ENCODE measurements around the gene KCNC1. TPM values are rescaled to one million over a fixed set of nuclear protein-coding genes. Genes with fewer than 3 reads are reported as not detected.

KCNC1 gene
- total RNA-seq, 1 donor from 2014 or later: not detected

- Mint-ChIP-seq H3K36me3 (ENCODE audit: low read depth) (no peaks in the 10 kb centered on the region), H3K9me3 (no peaks in the 10 kb centered on the region), H3K4me1 (ENCODE audit: low read depth) (no peaks in the 10 kb centered on the region), H3K4me3 (no peak overlapping the region), H3K27ac (no peak overlapping the region), H3K27me3 (ENCODE audit: insufficient read depth) (no peaks in the 10 kb centered on the region)
- DNase-seq (ENCODE audit: low spot score): no peak
- intact Hi-C loops (cut with micrococcal nuclease): no loop called here
Observed at GRCh38 chr11:17769218-17769617, 34.6 kb downstream of the KCNC1 start.

DNA sequence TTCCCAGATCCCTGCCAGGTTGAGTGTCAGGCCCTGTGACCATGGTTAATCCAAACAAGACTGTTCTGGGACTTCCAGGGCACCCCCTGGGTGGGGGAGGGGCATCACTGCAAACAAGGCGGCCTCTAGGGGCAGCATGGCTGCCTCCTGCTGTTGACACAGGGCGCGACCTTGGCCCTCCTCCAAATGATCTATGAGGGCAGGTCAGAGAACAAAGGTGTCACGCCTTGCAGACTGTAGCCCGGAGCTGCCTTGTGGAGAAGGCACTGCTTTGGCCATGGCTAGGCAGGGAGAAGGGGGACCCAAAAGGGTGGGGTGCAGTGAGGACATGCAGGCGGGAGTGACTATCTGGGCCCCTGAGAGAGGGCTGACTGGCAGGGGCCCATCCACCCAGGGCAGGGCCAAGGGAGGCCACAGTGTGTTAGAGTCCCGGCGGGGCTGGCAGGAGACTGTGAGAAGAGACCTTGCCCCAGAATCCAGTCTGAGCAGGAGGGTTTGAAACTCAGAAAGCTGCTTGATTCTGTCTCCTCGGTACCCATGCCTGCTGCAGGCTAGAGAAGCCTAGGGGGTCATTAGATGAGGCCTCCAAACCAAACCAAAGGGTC is 35.6 kb downstream of the KCNC1 start:
- intact Hi-C loops (cut with micrococcal nuclease): no loop called here
- no peak overlapping the region for H3K27ac Mint-ChIP-seq
- no peak for DNase-seq (ENCODE audit: low spot score)
- H3K4me1 Mint-ChIP-seq (ENCODE audit: low read depth): no peaks in the 10 kb centered on the region
- H3K36me3 Mint-ChIP-seq (ENCODE audit: low read depth): no peaks in the 10 kb centered on the region
- no peaks in the 10 kb centered on the region for H3K27me3 Mint-ChIP-seq (ENCODE audit: insufficient read depth)
- H3K9me3 Mint-ChIP-seq: no peaks in the 10 kb centered on the region
- no peak overlapping the region for H3K4me3 Mint-ChIP-seq

- no peak overlapping the region for H3K4me3 Mint-ChIP-seq
- no peaks in the 10 kb centered on the region for H3K4me1 Mint-ChIP-seq (ENCODE audit: low read depth)
- DNase-seq (ENCODE audit: low spot score): no peak
- H3K9me3 Mint-ChIP-seq: no peaks in the 10 kb centered on the region
- no peaks in the 10 kb centered on the region for H3K27me3 Mint-ChIP-seq (ENCODE audit: insufficient read depth)
- no peaks in the 10 kb centered on the region for H3K36me3 Mint-ChIP-seq (ENCODE audit: low read depth)
- intact Hi-C loops (cut with micrococcal nuclease): no loop called here
- no peak overlapping the region for H3K27ac Mint-ChIP-seq
Observed at GRCh38 chr11:17770917-17771316, 36.3 kb downstream of the KCNC1 start.

DNA sequence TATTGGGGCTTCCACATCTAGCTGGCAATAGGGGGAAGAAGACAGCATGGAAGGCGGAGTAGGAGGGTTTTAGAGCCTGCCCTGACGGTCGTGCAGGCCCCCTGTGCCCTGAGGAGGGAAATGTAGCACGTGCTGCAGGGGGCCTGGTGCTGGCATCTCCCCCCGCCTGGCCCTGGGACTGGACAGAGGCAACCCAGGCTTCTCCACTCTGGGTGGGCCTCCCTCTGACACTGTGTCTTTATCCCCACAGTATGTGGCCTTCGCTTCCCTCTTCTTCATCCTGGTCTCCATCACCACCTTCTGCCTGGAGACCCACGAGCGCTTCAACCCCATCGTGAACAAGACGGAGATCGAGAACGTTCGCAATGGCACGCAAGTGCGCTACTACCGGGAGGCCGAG is 36.8 kb downstream of the KCNC1 start:
- H3K27ac Mint-ChIP-seq: no peak overlapping the region
- H3K36me3 Mint-ChIP-seq (ENCODE audit: low read depth): no peaks in the 10 kb centered on the region
- DNase-seq (ENCODE audit: low spot score): no peak
- H3K4me3 Mint-ChIP-seq: no peak overlapping the region
- no peaks in the 10 kb centered on the region for H3K9me3 Mint-ChIP-seq
- no peaks in the 10 kb centered on the region for H3K4me1 Mint-ChIP-seq (ENCODE audit: low read depth)
- intact Hi-C loops (cut with micrococcal nuclease): no loop called here
- H3K27me3 Mint-ChIP-seq (ENCODE audit: insufficient read depth): no peaks in the 10 kb centered on the region

DNA sequence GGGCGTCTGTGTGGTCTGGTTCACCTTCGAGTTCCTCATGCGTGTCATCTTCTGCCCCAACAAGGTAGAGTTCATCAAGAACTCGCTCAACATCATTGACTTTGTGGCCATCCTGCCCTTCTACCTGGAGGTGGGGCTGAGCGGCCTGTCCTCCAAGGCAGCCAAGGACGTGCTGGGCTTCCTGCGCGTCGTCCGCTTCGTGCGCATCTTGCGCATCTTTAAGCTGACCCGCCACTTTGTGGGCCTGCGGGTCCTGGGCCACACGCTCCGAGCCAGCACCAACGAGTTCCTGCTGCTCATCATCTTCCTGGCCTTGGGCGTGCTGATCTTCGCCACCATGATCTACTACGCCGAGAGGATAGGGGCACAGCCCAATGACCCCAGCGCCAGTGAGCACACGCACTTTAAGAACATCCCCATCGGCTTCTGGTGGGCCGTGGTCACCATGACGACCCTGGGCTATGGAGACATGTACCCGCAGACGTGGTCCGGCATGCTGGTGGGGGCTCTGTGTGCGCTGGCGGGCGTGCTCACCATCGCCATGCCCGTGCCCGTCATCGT is 37.3 kb downstream of the KCNC1 start:
- H3K4me1 Mint-ChIP-seq (ENCODE audit: low read depth): no peaks in the 10 kb centered on the region
- H3K36me3 Mint-ChIP-seq (ENCODE audit: low read depth): no peaks in the 10 kb centered on the region
- intact Hi-C loops (cut with micrococcal nuclease): no loop called here
- H3K27me3 Mint-ChIP-seq (ENCODE audit: insufficient read depth): no peaks in the 10 kb centered on the region
- no peak for DNase-seq (ENCODE audit: low spot score)
- H3K27ac Mint-ChIP-seq: no peak overlapping the region
- no peaks in the 10 kb centered on the region for H3K9me3 Mint-ChIP-seq
- H3K4me3 Mint-ChIP-seq: no peak overlapping the region

DNA sequence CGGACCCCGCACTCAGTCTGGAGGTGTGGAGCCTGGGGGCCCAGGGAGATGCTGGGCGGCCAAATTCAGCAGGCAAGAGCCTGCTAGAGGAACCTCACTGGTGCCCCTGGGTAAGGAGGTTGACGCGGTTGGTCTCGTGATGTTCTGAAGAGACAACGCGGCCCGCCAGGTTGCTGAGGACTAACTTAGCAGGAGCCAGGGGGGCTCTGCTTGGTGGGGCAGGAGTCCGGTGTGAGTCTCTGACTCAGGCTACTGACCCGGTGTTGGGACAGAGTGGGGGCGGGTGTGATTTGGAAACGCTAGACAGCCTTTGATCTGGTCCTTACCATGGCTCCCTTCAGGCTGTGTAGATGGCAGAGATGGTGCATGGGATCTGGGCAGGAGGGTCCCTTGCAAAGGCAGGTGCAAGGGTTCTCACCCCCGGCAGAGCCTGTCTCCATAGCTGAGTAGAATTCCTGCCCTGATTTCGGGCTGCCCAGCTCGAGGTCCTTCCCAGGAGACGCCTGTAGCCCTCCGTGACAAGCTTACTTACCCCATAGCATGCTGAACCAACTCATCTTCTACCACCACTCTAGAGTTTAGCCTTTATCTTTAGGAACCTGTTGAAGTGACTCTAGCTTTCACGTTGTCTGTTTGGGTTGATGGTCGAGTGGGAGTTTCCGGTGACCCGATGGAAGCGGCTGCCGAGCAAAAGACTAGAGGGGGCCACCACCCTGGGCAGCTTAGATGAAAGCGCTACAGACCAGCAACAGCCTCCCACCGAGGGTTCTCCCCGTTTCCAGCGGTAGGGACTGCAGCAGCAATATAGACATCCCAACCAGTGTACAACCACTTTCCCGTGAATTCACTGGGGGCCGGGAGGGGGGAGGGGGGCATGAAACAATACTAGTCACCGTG is 38.4 kb downstream of the KCNC1 start:
- Mint-ChIP-seq H3K9me3 (no peaks in the 10 kb centered on the region), H3K4me1 (ENCODE audit: low read depth) (no peaks in the 10 kb centered on the region), H3K36me3 (ENCODE audit: low read depth) (no peaks in the 10 kb centered on the region), H3K4me3 (no peak overlapping the region), H3K27ac (no peak overlapping the region), H3K27me3 (ENCODE audit: insufficient read depth) (no peaks in the 10 kb centered on the region)
- DNase-seq (ENCODE audit: low spot score): no peak
- intact Hi-C loops (cut with micrococcal nuclease): no loop called here

GRCh38 chr11:17773674-17774073 is 39.1 kb downstream of the KCNC1 start:
- H3K36me3 Mint-ChIP-seq (ENCODE audit: low read depth): no peaks in the 10 kb centered on the region
- H3K27me3 Mint-ChIP-seq (ENCODE audit: insufficient read depth): no peaks in the 10 kb centered on the region
- no peaks in the 10 kb centered on the region for H3K9me3 Mint-ChIP-seq
- no peaks in the 10 kb centered on the region for H3K4me1 Mint-ChIP-seq (ENCODE audit: low read depth)
- intact Hi-C loops (cut with micrococcal nuclease): no loop called here
- no peak overlapping the region for H3K4me3 Mint-ChIP-seq
- no peak for DNase-seq (ENCODE audit: low spot score)
- H3K27ac Mint-ChIP-seq: no peak overlapping the region

DNA sequence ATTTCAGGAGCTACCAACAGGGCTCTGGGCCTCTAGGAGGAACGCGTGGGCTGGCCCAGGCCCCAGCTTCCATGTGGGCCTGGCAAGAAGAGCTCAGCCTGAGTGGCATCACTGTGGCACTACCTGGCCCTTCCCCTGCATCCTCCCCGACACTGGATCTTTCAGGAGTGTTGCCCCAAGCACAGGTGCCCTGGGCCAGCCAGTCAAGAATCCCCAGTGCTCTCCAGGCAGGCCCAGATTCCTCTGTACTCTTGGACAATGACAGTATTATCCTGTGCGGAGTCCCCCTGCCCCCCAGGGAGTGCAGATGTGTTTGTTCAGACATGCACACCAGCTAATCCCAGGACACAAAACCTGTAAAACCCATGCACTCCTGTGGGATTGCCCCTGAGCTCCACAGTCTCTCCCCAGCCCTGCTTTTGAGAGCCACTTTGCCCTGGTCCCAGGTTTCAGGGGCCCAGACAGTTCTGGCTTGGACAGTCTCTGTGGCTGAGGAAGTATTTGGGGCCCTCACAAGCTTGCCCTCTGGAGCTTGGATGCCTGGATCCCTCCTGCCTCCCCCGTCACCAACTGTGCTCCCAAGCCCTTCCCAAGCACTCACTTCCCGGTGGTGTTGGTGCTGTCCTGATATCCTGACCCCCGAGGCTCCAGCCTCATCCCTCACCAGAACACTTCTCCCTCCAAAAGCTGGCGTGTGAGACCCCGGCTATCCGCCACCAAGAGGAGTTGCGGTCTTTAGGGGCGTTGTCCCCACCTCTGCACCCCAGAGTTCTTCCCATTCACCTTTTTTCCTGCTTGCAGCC is 39.9 kb downstream of the KCNC1 start:
- intact Hi-C loops (cut with micrococcal nuclease): no loop called here
- DNase-seq (ENCODE audit: low spot score): no peak
- Mint-ChIP-seq H3K4me1 (ENCODE audit: low read depth) (no peaks in the 10 kb centered on the region), H3K4me3 (no peak overlapping the region), H3K36me3 (ENCODE audit: low read depth) (no peaks in the 10 kb centered on the region), H3K27ac (no peak overlapping the region), H3K27me3 (ENCODE audit: insufficient read depth) (no peaks in the 10 kb centered on the region), H3K9me3 (no peaks in the 10 kb centered on the region)

DNA sequence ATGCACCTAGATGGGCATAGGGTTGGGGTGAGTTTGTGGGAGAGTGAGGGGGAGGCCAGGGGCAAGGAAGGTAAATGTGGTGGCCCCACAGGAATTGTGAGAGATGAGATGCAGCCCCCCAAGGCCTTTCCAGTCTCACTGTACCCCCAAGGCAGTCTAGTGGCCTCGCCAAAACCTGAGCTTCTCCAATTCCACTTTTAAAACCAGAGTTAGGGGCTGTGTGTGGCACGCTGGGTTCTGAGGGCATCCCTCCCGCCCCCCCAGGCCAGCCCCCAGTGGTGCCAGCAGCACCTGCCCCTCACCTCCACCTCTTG is 40.4 kb downstream of the KCNC1 start:
- Mint-ChIP-seq H3K4me1 (ENCODE audit: low read depth) (no peaks in the 10 kb centered on the region), H3K36me3 (ENCODE audit: low read depth) (no peaks in the 10 kb centered on the region), H3K9me3 (no peaks in the 10 kb centered on the region), H3K4me3 (no peak overlapping the region), H3K27ac (no peak overlapping the region), H3K27me3 (ENCODE audit: insufficient read depth) (no peaks in the 10 kb centered on the region)
- intact Hi-C loops (cut with micrococcal nuclease): no loop called here
- DNase-seq (ENCODE audit: low spot score): no peak

- Mint-ChIP-seq H3K4me3 (no peak overlapping the region), H3K27ac (no peak overlapping the region), H3K4me1 (ENCODE audit: low read depth) (no peaks in the 10 kb centered on the region), H3K27me3 (ENCODE audit: insufficient read depth) (no peaks in the 10 kb centered on the region), H3K36me3 (ENCODE audit: low read depth) (no peaks in the 10 kb centered on the region), H3K9me3 (no peaks in the 10 kb centered on the region)
- intact Hi-C loops (cut with micrococcal nuclease): no loop called here
- no peak for DNase-seq (ENCODE audit: low spot score)
Observed at GRCh38 chr11:17775507-17776211, 41.1 kb downstream of the KCNC1 start.

DNA sequence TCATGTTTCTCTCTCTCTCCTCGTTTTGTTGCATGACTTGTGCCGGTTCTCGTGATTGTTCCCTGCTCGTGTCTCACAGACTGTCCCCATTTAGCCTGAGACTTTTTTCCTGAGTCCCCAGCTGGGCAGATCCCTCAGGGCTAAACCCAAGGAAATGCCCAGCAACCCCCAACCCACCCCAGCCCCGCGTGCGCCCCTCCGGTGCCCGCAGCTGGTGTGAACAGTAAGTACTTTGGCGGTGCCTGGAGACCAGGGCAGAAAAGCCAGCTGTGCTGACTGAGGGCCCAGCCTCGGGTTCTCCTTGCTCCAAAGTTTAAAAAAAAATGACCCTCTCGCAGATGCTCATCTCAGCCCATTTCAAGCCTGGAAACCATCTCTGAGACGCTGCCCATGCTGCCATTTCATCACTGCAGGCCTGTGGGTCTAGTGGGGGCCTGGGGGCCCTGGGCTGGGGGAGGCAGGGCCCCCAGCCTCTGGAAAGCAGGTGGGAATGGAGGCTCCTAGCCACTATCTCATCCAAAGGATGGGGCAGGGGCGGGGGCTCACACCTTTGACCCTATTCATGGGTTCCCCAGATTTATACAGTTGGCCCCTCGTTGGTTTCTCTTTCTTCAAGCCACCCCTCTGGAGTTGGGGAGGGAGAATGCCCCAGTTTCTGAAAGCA is 41.8 kb downstream of the KCNC1 start:
- Mint-ChIP-seq H3K9me3 (no peaks in the 10 kb centered on the region), H3K4me3 (no peak overlapping the region), H3K27me3 (ENCODE audit: insufficient read depth) (no peaks in the 10 kb centered on the region), H3K27ac (no peak overlapping the region), H3K4me1 (ENCODE audit: low read depth) (no peaks in the 10 kb centered on the region), H3K36me3 (ENCODE audit: low read depth) (no peaks in the 10 kb centered on the region)
- no peak for DNase-seq (ENCODE audit: low spot score)
- intact Hi-C loops (cut with micrococcal nuclease): no loop called here

DNA sequence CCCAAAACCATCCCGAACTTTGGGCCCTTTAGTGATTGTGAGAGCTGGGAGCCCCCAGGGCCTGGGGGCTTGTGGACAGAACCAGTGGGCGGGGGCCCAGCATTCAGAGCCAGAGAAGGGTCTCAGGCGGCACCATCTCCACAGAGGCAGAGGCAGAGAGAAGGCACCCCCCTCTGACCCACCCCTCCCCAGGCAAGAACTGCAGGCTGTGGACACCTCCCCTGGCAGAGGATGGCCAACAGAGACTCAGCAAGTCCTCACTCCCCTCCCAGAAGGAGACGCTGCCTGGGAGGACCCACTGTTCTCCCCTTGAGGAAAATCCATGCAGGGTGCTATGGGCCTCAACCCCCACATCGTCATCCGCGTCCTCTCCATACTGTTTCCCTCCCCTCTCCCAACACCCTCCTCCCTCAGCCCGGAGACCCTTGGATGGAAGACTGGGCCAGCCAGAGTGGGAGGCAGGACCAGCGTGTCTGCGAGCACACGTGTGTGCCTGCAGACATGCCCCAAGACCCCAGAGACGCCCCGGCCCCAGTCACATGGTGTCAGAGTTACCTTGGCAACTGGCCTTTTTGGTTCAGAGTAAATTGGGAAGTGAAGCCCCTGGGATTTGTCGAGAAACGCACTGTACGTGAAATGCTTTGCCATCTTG is 42.6 kb downstream of the KCNC1 start:
- Mint-ChIP-seq H3K27ac (no peak overlapping the region), H3K36me3 (ENCODE audit: low read depth) (no peaks in the 10 kb centered on the region), H3K27me3 (ENCODE audit: insufficient read depth) (no peaks in the 10 kb centered on the region), H3K4me1 (ENCODE audit: low read depth) (no peaks in the 10 kb centered on the region), H3K9me3 (no peaks in the 10 kb centered on the region), H3K4me3 (no peak overlapping the region)
- no peak for DNase-seq (ENCODE audit: low spot score)
- intact Hi-C loops (cut with micrococcal nuclease): no loop called here
